ENCODE measurements around the gene DPY19L3.

The DPY19L3 gene

DNA sequence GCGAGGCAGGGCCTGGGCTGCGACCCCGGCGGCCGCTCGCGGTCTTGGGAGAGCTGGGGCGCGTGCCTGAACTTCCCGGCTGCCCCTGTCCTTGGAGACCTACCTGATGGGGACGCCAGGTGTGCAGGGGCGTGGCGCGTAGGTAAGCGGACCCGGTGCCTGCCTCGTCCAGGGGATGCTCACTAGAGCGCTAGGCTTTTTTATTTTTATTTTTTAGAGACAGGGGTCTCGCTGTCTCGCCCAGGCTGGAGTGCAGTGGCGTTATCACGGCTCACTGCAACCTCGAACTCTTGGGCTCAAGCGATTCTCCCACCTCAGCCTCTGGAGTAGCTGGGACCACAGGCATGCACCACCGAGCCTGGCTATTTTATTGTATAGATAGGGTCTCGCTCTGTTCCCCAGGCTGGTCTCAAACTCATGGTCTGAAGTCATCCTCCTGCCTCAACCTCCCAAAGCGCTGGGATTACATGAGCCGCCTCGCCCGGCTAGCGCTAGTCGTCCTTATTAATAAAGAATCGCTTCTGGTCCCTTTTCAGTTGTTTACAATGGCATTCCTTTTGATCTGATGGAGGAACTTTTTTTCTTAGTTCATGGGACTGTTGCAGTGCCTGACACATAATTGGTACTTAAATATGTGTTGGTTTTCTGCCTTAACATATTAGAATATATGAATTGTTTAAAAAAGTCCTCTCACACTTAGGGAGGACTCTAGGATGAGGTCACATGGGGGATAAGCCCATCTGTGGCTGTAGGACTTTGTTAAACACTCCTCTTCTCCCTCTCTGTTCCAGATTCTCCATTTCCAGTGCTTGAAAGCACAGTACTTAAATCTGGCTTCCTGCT lies 812 bp downstream of the DPY19L3 start:
- H3K27ac ChIP-seq: peak overlapping the region; percentile 89
- no peak for TF ChIP-seq ZFX (IDR thresholded peaks at IDR 0.05; ENCODE audit: borderline replicate concordance)
- TF ChIP-seq, protein P1, sequence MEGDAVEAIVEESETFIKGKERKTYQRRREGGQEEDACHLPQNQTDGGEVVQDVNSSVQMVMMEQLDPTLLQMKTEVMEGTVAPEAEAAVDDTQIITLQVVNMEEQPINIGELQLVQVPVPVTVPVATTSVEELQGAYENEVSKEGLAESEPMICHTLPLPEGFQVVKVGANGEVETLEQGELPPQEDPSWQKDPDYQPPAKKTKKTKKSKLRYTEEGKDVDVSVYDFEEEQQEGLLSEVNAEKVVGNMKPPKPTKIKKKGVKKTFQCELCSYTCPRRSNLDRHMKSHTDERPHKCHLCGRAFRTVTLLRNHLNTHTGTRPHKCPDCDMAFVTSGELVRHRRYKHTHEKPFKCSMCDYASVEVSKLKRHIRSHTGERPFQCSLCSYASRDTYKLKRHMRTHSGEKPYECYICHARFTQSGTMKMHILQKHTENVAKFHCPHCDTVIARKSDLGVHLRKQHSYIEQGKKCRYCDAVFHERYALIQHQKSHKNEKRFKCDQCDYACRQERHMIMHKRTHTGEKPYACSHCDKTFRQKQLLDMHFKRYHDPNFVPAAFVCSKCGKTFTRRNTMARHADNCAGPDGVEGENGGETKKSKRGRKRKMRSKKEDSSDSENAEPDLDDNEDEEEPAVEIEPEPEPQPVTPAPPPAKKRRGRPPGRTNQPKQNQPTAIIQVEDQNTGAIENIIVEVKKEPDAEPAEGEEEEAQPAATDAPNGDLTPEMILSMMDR (IDR thresholded peaks at IDR 0.05): no peak

DNA sequence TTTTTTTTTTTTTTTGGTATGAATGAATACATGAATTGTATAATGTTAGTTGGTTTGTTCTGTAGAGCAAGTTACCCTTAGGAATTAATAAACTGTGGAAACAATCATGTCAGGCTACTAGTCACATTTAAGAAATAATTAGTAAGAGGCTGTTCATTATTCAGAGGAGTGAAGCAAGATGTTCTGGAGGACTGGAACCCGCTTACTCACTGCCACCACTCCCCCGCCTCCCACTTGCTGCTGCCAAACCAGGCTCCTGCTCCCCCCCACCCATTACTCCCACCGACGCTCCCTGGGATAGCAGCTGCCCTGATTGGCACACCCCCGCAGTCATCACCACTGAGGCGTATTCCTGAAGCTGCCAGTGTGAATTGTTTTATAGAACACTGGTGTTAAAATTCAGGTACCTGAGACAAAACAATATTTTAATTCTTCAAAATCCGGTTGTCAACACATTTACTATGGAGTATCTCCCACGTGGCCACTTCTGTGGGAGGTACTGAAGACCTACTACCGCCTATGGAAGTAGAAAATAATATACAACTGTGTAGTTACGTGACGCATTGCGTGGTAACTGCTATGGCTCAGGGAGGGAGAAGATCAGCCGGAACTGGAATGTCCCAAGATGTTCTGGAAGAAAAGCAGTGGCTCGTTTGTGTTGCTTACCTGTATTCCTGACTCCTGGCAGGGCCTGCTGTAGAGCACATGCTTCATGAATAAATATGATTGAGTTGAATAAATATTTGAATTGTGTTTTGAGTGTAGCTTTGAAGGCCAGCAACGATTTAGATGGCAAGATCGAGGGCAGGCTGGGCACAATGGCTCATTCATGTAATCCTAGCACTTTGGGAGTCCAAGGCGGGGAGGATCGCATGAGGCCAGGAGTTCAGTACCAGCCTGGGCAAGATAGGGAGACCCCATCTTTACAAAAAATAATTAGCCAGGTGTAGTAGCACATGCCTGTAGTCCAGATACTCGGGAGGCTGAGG lies 1.7 kb downstream of the DPY19L3 start:
- TF ChIP-seq, protein P1 (IDR thresholded peaks at IDR 0.05): no peak
- no peak for TF ChIP-seq ZFX (IDR thresholded peaks at IDR 0.05; ENCODE audit: borderline replicate concordance)
- peak overlapping the region; percentile 89 for H3K27ac ChIP-seq

DNA sequence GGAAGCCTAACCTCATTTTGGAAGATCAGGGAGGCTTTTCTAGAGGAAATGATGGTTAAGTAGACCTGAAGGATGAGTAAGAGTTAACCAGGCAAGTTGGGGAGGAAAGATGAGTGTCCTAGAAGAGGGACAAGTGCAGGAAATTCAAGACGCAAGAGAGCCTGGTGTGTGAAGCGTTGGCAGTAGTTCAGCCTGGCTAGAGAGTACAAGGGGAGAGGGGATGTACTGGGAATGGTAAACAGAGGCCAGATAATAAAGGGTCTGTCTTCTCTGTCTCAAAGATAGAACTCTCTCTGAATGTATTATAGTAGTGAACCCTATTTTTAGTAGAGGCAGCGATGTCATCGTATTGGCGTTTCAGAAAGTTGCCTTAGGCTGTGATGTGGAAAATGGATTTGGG lies 9.7 kb downstream of the DPY19L3 start:
- H3K27ac ChIP-seq: no peak overlapping the region
- TF ChIP-seq, protein P1 (IDR thresholded peaks at IDR 0.05): no peak
- TF ChIP-seq ZFX (IDR thresholded peaks at IDR 0.05; ENCODE audit: borderline replicate concordance): no peak

DNA sequence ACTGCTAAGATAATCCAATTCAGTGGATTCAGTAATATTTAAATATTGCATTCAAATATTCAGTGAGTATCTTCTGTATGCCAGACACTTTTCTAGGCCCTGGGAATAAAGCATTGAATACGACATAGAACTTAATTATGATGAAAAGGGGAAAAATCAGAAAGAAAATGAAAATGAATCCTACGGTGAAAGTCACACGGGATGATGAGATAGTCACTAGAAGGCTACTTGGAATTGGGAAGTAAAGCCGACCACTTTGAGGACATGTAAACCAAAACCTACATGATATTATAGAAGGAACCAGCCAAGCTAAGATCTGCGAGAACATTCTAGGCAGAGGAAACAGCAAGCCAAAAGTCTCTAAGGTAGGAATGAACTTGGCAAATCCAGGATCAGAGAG lies 10.1 kb downstream of the DPY19L3 start:
- TF ChIP-seq, protein P1 (IDR thresholded peaks at IDR 0.05): no peak
- TF ChIP-seq ZFX (IDR thresholded peaks at IDR 0.05; ENCODE audit: borderline replicate concordance): no peak
- no peak overlapping the region for H3K27ac ChIP-seq

DNA sequence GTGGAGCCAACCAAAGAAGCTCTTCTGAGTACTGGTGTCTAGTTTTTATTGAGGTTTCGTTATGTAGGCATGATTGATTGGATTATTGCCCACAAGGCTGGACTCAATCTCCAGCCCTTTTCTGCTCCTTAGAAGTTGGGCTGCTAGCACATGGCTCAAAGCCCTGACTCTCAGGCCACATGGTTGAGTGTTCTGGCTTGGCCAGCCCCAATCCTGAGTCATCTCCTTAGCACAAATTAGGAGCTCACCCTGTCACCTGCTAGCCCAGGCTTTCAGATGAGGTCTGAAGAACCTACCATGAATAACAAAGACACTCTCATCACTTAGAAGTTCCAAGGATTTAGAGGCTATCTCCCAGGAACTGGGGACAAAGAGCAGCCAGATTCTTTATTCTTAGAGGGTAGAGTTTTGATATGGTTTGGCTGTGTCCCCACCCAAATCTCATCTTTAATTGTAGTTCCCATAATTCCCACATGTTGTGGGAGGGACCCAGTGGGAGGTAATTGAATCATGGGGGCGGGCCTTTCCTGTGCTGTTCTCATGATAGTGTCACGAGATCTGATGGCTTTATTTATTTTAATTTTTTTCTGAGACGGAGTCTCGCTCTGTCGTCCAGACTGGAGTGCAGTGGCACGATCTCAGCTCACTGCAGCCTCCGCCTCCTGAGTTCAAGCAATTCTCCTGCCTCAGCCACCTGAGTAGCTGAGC lies 11.3 kb downstream of the DPY19L3 start:
- no peak for TF ChIP-seq ZFX (IDR thresholded peaks at IDR 0.05; ENCODE audit: borderline replicate concordance)
- TF ChIP-seq, protein P1 (IDR thresholded peaks at IDR 0.05): no peak
- no peak overlapping the region for H3K27ac ChIP-seq

DNA sequence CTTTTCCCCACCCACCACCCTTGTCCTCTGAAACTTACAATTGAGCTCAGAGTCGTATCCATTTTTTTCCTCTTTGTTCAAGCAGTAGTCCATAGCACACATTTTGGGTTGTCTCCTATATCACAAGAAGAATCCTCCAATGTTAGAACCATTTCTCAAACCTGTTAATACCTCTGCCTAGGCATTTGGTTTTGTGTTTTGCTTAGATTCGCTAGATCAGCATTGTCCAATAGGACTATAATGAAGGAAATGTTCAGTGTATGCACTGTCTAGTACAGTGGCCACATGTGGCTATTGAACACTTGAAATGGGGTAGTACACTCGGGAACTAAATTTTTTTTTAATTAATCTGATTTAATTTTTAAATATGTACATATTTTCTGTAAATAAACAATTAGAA lies 12.6 kb downstream of the DPY19L3 start:
- H3K27ac ChIP-seq: no peak overlapping the region
- no peak for TF ChIP-seq ZFX (IDR thresholded peaks at IDR 0.05; ENCODE audit: borderline replicate concordance)
- TF ChIP-seq, protein P1 (IDR thresholded peaks at IDR 0.05): no peak

Measured in 22Rv1 (cell line).